ENCODE data around the gene RPS27.
"Not testable (repeated sequence)": the region's sequence is repeated elsewhere in the genome, so short reads cannot be mapped to it uniquely, and the experiment has no call there.

The RPS27 gene

GRCh38 chr1:153985941-153986761 lies 4.4 kb upstream of the RPS27 start, which contains the start of gene RAB13:
TSS of gene RAB13 (minus strand) at chr1:153986339. CDS start at chr1:153986236, 103 bp downstream.
- DNase-seq (ENCODE audit: low spot score) = no peak

- no peak for DNase-seq (ENCODE audit: low spot score)
These were observed 2.9 kb upstream of the RPS27 start for GRCh38 chr1:153987621-153988020.

- DNase-seq (ENCODE audit: low spot score) = no peak
These were observed 629 bp downstream of the RPS27 start for GRCh38 chr1:153991151-153991630.

- DNase-seq (ENCODE audit: low spot score) = no peak
These were observed 1.2 kb downstream of the RPS27 start for GRCh38 chr1:153991806-153992205.

GRCh38 chr1:153995202-153995601 lies 4.6 kb downstream of the RPS27 start:
- no peak for DNase-seq (ENCODE audit: low spot score)

GRCh38 chr1:153995640-153996039 lies 5.1 kb downstream of the RPS27 start:
- DNase-seq (ENCODE audit: low spot score) = no peak

GRCh38 chr1:153996882-153997281 lies 6.3 kb downstream of the RPS27 start:
- DNase-seq (ENCODE audit: low spot score) = not testable (repeated sequence)

GRCh38 chr1:154000420-154000819 lies 9.9 kb downstream of the RPS27 start:
- DNase-seq (ENCODE audit: low spot score) = no peak

GRCh38 chr1:154006136-154006535 lies 15.6 kb downstream of the RPS27 start:
- no peak for DNase-seq (ENCODE audit: low spot score)

- DNase-seq (ENCODE audit: low spot score) = no peak
These were observed 21.6 kb downstream of the RPS27 start for GRCh38 chr1:154012129-154012528.

- DNase-seq (ENCODE audit: low spot score) = not testable (repeated sequence)
These were observed 22.0 kb downstream of the RPS27 start for GRCh38 chr1:154012543-154012942.

- DNase-seq (ENCODE audit: low spot score) = no peak
These were observed 23.8 kb downstream of the RPS27 start for GRCh38 chr1:154014154-154014907.

- no peak for DNase-seq (ENCODE audit: low spot score)
These were observed 28.7 kb downstream of the RPS27 start for GRCh38 chr1:154019269-154019668.

- DNase-seq (ENCODE audit: low spot score) = no peak
These were observed 29.4 kb downstream of the RPS27 start for GRCh38 chr1:154019940-154020339.

- not testable (repeated sequence) for DNase-seq (ENCODE audit: low spot score)
These were observed 43.1 kb downstream of the RPS27 start for GRCh38 chr1:154033697-154034096.
